IMR-90 (cell line): ENCODE data around the gene DZIP1L.

ENCODE experiments used
- BHLHE40 ChIP-seq: fragments of 150-350 bp; IDR thresholded peaks from 2 replicates; pipeline ENCODE4 v1.6.1; 2016; ENCODE audit warnings: mild to moderate bottlenecking, low read depth, low read length
- CHD1 ChIP-seq: IDR thresholded peaks from 2 replicates; pipeline ENCODE4 v1.6.1; 2012; ENCODE audit warnings: low read depth, low read length, improper control_type of control experiment
- MAZ ChIP-seq: IDR thresholded peaks from 2 replicates; pipeline ENCODE4 v1.6.1; 2012; ENCODE audit warnings: low read depth, mild to moderate bottlenecking, low read length, improper control_type of control experiment, moderate library complexity, borderline replicate concordance
- MXI1 ChIP-seq: IDR thresholded peaks from 2 replicates; pipeline ENCODE4 v1.6.1; 2012; ENCODE audit warnings: low read depth, mild to moderate bottlenecking, low read length, moderate library complexity, borderline replicate concordance
- POLR2A ChIP-seq: IDR thresholded peaks from 2 replicates; pipeline ENCODE4 v1.6.1; 2012; ENCODE audit warnings: mild to moderate bottlenecking, low read depth, low read length
- RAD21 ChIP-seq: IDR thresholded peaks from 2 replicates; pipeline ENCODE4 v1.6.1; 2012; ENCODE audit warnings: low read length, improper control_type of control experiment
- SMC3 ChIP-seq: fragments of 150-350 bp; IDR thresholded peaks from 2 replicates; pipeline ENCODE4 v1.6.1; 2016; ENCODE audit warnings: low read depth, mild to moderate bottlenecking, antibody characterized with exemption, low read length, moderate library complexity
- TF ChIP-seq, protein P1 (sequence below): conservative IDR thresholded peaks from 2 replicates; pipeline ENCODE4 v1.5.1; 2012; ENCODE audit warnings: mild to moderate bottlenecking, low read depth, low read length, improper control_type of control experiment
- TF ChIP-seq, protein P2 (sequence below): fragments of 150-350 bp; IDR thresholded peaks from 2 replicates; pipeline ENCODE4 v1.6.1; 2017; ENCODE audit warnings: mild to moderate bottlenecking, antibody characterized with exemption, low read length, low read depth

DNA sequence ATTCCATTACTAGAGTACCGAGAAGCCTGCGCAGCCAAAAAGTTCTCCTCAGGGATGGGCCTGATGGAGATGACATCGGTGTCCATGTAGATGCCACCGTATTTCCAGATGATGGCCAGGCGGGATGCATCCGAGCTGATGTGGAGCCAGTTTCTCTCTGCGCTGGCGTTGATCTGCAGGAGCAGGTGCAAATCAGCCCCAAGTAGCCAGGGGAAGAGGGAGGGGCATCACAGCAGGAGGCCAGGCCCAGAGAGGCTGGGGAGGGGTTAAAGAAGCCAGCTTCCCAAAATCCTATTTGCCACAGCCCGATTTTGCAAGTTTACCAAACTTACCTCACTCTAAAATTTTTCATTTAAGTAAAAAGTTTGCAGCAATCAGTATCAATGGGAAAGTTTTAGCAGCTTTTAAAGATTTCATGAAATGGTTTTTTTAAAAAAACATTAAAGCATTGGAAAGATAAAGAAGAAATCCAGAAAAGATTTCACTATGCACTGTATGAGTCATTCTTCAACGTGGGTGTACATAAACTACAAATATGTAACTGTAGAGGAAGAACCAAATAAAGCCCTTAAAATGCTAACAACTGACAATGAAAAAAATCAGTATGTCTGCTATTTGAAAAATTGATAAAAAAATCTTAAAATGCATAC is 9.4 kb upstream of the DZIP1L start:
- TF ChIP-seq POLR2A (no peak), SMC3 (no peak), MXI1 (no peak), RAD21 (no peak), MAZ (no peak), BHLHE40 (no peak), CHD1 (no peak)
- TF ChIP-seq, protein P1, sequence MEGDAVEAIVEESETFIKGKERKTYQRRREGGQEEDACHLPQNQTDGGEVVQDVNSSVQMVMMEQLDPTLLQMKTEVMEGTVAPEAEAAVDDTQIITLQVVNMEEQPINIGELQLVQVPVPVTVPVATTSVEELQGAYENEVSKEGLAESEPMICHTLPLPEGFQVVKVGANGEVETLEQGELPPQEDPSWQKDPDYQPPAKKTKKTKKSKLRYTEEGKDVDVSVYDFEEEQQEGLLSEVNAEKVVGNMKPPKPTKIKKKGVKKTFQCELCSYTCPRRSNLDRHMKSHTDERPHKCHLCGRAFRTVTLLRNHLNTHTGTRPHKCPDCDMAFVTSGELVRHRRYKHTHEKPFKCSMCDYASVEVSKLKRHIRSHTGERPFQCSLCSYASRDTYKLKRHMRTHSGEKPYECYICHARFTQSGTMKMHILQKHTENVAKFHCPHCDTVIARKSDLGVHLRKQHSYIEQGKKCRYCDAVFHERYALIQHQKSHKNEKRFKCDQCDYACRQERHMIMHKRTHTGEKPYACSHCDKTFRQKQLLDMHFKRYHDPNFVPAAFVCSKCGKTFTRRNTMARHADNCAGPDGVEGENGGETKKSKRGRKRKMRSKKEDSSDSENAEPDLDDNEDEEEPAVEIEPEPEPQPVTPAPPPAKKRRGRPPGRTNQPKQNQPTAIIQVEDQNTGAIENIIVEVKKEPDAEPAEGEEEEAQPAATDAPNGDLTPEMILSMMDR, result no peak
- TF ChIP-seq, protein P2, sequence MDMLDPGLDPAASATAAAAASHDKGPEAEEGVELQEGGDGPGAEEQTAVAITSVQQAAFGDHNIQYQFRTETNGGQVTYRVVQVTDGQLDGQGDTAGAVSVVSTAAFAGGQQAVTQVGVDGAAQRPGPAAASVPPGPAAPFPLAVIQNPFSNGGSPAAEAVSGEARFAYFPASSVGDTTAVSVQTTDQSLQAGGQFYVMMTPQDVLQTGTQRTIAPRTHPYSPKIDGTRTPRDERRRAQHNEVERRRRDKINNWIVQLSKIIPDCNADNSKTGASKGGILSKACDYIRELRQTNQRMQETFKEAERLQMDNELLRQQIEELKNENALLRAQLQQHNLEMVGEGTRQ, result no peak
